GM12875 (cell line): Measurements from ENCODE around the gene HIVEP2.

ENCODE experiments used
- H3K4me3 ChIP-seq: one replicate; pipeline ENCODE4 v1.5.1; 2011; ENCODE audit warnings: low read depth, low read length, control low read depth
- TF ChIP-seq, protein P1 (sequence below): IDR thresholded peaks from 2 replicates; pipeline ENCODE4 v1.5.1; 2011; ENCODE audit warnings: low read depth, mild to moderate bottlenecking, control low read depth, inconsistent platforms, low read length, moderate library complexity, borderline replicate concordance; ENCODE audit not compliant: insufficient read depth

HIVEP2 gene

DNA sequence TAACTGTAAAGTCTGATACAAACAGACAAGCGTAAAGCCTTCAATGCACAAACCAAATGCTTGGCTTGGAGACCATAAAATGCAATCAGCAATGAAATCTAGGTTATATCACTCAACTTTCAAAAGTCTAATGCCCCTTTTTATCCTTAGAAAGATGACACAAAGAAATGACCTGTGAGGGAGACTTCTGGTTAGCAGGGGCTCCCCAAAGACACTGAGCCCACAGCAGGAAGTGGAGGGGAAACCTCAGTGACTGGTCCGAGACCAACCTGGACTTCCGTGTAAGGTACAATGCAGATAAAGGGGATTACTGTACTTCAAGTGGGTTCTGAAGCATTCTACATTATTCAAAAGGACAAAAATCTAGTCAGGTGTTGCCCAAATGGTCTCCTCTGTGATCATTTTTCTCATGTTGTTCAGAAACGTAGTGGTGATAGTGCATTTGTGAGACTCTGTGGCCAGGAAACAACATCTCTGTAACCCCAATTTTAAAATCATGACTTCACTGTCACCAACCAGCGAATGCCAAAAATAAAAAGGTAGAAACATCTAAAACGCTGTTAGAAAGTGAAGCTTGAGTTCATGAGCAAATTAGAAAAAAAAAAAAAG, 88.2 kb downstream of the HIVEP2 start:
- TF ChIP-seq, protein P1, sequence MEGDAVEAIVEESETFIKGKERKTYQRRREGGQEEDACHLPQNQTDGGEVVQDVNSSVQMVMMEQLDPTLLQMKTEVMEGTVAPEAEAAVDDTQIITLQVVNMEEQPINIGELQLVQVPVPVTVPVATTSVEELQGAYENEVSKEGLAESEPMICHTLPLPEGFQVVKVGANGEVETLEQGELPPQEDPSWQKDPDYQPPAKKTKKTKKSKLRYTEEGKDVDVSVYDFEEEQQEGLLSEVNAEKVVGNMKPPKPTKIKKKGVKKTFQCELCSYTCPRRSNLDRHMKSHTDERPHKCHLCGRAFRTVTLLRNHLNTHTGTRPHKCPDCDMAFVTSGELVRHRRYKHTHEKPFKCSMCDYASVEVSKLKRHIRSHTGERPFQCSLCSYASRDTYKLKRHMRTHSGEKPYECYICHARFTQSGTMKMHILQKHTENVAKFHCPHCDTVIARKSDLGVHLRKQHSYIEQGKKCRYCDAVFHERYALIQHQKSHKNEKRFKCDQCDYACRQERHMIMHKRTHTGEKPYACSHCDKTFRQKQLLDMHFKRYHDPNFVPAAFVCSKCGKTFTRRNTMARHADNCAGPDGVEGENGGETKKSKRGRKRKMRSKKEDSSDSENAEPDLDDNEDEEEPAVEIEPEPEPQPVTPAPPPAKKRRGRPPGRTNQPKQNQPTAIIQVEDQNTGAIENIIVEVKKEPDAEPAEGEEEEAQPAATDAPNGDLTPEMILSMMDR = no peak
- H3K4me3 ChIP-seq = peak overlapping the region; percentile 24

DNA sequence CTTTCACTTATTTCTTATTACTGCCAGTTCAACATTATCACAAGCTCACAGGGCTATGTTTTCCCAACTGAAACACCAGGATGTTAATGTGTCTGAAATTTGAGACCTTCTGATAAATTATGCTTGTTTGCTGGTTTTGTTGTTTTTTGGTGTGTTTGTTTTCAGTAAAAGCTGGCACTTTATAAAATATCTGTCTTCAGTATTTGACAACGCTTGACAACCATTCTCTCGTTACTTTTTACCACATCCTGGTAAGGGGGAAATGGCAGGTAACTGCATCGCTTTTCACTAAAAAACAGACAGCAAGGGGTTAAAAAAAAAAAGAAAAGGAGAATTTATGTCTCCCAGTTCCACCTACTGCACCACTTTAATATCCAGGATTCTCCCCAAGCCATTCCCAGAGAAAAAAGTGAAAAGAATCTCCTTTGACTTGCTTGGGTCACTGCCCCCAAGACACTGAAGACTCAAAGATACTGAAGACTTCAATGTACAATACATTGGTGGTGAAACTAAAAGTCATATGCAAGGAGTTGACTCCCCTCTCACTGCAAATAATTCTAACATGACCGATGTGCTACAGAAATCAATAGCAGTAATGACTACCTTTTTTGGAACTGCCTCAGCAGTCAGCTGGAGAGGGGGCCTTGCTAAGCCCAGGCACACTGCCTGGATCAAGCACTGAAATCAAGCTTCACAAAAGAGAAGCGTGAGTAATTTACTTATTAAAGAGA, 88.9 kb downstream of the HIVEP2 start:
- TF ChIP-seq, protein P1 = no peak
- H3K4me3 ChIP-seq = no peak overlapping the region

DNA sequence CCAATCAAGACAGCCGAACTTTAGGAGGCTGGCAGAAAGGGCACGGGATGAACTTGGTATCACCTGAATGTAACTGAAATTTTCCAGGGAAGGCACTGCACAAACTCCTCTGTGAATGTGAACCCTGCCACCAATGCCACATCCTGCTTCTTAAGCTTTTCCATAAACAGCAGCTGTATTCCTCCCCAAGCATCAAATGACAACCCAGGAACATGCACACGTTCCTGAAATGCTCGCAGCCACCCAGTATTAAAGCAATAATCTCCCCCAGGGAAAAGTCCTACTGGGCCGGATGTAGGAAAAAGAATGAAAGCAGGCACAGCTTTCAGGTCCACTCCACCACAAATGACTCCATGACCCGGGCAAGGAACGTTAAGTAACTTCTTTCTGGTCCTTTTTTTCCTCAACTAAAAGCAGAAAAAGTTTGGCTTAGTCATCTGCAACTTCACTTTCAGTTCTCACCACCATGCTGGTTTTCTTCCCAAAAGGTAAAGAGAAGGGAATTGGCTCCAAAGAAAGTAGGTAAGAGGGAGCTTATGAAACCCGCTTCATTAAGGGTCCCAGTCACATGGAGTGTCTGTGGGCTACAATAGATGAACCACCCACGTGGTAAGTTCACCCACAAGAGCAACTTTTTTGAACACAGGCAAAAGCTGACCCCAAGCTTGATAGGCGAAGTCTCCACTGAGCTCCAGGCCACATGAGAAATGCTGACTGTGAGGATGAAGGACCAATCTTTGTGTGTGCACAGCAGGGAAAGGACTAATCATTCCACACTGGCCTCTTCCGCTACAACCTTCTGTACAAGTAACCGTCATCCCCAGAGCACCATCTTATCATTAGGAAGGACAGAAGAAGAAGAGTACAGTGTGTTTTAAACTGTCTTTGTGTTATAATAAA, 90.1 kb downstream of the HIVEP2 start:
- TF ChIP-seq, protein P1 = no peak
- H3K4me3 ChIP-seq = no peak overlapping the region

DNA sequence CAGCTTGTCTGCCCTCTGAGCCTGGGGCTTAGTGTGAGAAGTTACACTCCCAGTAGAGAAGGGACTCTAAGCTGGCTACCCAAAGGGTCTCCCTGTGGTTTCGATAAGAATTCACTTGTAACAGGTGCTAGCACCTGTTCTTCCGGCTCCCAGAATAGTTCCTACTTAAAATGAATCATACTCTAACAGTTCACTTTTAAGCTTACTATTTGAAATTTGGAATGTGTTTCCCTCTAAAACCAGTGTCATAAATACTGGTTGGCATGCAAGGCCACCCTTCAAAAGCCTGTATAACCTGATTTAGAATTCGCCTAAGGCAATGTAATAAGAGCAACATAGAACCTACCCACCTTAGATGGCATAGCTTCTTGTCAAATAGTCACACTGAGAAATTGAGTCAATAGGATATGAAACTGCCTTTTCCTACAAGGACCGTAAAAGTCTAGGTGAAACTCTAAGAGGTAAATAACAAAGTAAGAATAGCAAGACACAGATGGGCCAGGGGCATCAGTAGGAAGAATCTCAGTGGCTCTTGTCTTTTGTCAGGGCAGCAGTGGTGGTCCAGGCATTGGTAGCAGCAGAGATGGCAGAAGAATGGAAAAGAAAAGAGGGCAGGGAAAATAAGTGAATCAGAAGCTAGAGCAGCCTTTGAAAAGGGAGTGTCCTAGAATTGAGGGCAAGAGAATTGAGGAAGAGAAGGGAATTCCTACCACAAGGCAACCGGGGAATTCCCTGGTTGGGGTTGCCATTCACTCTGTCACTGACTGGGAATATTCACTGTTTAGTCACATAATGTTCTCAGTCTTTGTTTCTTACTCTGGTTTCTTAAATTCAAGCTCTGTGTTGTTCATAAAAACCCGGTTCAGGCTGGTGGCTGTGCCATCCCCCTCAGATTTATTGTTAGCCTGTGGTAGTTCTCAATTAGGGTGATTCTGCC, 91.5 kb downstream of the HIVEP2 start:
- TF ChIP-seq, protein P1 = no peak

DNA sequence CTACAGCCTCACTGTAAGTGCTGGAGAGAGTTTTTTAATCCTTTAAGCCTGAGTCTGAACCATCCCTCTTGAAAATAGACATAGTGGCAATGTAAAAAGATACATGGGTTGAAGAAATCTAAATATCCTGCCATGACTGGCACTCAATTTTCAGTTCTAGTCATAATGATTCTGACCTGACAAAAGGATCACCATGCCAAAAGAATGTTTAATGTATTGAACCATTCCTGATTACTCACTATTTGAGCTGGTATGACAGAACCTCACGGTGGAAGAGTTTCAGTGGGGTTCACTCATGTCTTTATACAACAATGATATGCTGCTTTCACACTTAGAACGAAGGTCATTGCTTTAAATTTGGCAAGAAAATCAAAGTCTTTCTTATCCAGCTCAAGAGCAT, 93.4 kb downstream of the HIVEP2 start:
- no peak overlapping the region for H3K4me3 ChIP-seq
- TF ChIP-seq, protein P1 = no peak

More for the DNA sequence above, 91.5 kb downstream of the HIVEP2 start:
- H3K4me3 ChIP-seq = no peak overlapping the region

DNA sequence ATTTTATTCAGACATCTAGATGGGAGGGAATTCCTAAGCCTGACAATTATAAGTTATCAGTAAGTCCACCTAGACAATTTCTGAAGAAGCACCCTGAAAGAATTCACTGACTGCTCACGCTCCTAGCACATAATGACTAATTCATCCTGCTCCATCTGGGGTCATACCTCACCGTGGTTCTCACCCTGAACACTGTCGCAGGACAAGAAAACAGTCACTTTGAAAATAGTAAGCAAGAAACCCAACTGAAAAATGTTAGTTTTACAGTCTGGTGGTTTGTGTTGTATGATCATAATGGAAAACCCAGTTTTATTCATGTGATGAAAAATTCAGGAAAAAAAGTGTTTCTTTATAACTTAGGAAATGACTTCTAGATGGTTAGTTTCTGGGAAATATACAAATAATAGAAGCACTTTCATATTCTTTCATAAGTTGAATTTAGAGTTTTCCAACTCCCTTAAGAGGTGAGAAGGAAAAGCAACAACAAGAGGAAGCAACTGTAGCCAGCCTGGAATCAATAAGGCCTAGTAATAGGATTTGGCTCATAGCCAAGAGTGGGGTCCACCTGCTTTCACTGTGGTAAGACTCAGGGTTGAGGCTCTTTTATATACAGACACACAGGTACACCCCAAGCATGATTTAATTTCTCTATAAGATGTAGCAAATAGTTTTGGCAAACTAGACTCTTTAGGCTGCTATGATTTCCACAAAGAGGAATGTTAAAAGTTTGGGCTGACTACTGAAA, 94.1 kb downstream of the HIVEP2 start:
- no peak overlapping the region for H3K4me3 ChIP-seq
- TF ChIP-seq, protein P1 = no peak
